HCT116 (cell line): ENCODE results near the gene PAX5. TPM values are rescaled to one million over a fixed set of nuclear protein-coding genes. Genes with fewer than 3 reads are reported as not detected.

Experiments used
- ATAC-seq: fragments of 200-7000 bp; cut with Tn5 transposase; 2 replicates; pipeline ENCODE4 v1.9.1; 2020; ENCODE audit warnings: mild to moderate bottlenecking, moderate library complexity
- BruUV-seq: library from RNA; stranded (reverse); fragments of 400-500 nt; replicated peaks from 2 replicates; lab custom pipeline; 2021; lab: Mats Ljungman, UMichigan
- CTCF ChIA-PET: fragments of 300-600 bp; sonication (Branson Sonifier 250); formaldehyde crosslinking; loops from one replicate; lab custom pipeline; 2021; ENCODE audit warnings: antibody characterized with exemption; lab: Charles Lee
- POLR2A ChIA-PET: fragments of 300-600, 350-600 bp; sonication (Branson Sonifier 250); formaldehyde crosslinking; loops from one replicate; lab custom pipeline; 2021; ENCODE audit warnings: antibody characterized with exemption; lab: Charles Lee
- RAD21 ChIA-PET, 2 experiments: fragments of 300-600 bp; sonication (Branson Sonifier 250); formaldehyde crosslinking; loops; one replicate each; lab custom pipeline; 2023; ENCODE audit warnings: low total read pairs in 2 of 2; ENCODE audit not compliant: uncharacterized antibody in 2 of 2, unreplicated experiment in 2 of 2, low non-redundant PET in 1 of 2; lab: Charles Lee
- DNase-seq: peaks from one replicate; pipeline ENCODE4 v3.0.0-alpha.2; 2010; ENCODE audit warnings: low read depth, low spot score
- H2AFZ ChIP-seq: fragments of 200-600 bp; shearing (Covaris generic), sonication (generic); 2 replicates; pipeline ENCODE4 v1.6.1; 2017; ENCODE audit warnings: low read depth, mixed run types, mixed read lengths, antibody characterized with exemption, low read length; ENCODE audit not compliant: poor library complexity, severe bottlenecking
- H3K27ac ChIP-seq: 2 replicates; pipeline ENCODE4 v1.5.1; 2012; ENCODE audit warnings: low read depth, low read length
- H3K27me3 ChIP-seq: fragments of 200-600 bp; sonication (generic); 2 replicates; pipeline ENCODE4 v1.6.1; 2016; ENCODE audit warnings: mixed run types, low read length, mixed read lengths; ENCODE audit not compliant: insufficient read depth
- H3K36me3 ChIP-seq, 2 experiments: fragments of 200-500 bp in 1 of 2; fragments of 200-600 bp in 1 of 2; sonication (Bioruptor generic) in 1 of 2; sonication (generic) in 1 of 2; 2 replicates each; pipeline versions ENCODE4 v1.5.1 to v1.6.1; 2014 to 2016; ENCODE audit warnings: low read length in 2 of 2, inconsistent platforms in 1 of 2, mixed read lengths in 1 of 2, mixed run types in 1 of 2; ENCODE audit not compliant: insufficient read depth in 2 of 2, control insufficient read depth in 1 of 2
- H3K4me1 ChIP-seq, 2 experiments: fragments of 200-600 bp in 1 of 2; sonication (generic) in 1 of 2; 2 replicates each; pipeline versions ENCODE4 v1.5.1 to v1.6.1; 2012 to 2017; ENCODE audit warnings: low read length in 2 of 2, inconsistent platforms in 1 of 2, mild to moderate bottlenecking in 1 of 2, mixed read lengths in 1 of 2, mixed run types in 1 of 2, moderate library complexity in 1 of 2; ENCODE audit not compliant: insufficient read depth in 2 of 2, control insufficient read depth in 1 of 2
- H3K4me2 ChIP-seq: fragments of 200-600 bp; sonication (generic); 2 replicates; pipeline ENCODE4 v1.6.1; 2017; ENCODE audit warnings: mixed run types, low read length, mixed read lengths
- H3K4me3 ChIP-seq, 2 experiments: fragments of 200-600 bp in 1 of 2; sonication (generic) in 1 of 2; replicated peaks in 1 of 2; 2 replicates each; pipeline ENCODE4 v1.5.1; 2011 to 2016; ENCODE audit warnings: low read length in 2 of 2, control low read depth in 1 of 2, low read depth in 1 of 2, mild to moderate bottlenecking in 1 of 2, mixed read lengths in 1 of 2, mixed run types in 1 of 2
- H3K79me2 ChIP-seq: fragments of 200-600 bp; sonication (generic); 2 replicates; pipeline ENCODE4 v1.6.1; 2017; ENCODE audit warnings: mild to moderate bottlenecking, mixed run types, low read length, moderate library complexity, mixed read lengths; ENCODE audit not compliant: insufficient read depth
- H3K9ac ChIP-seq: fragments of 200-600 bp; sonication (generic); 2 replicates; pipeline ENCODE4 v1.6.1; 2016; ENCODE audit warnings: low read length, mixed read lengths
- H3K9me2 ChIP-seq: fragments of 200-600 bp; sonication (generic), shearing (Covaris generic); 2 replicates; pipeline ENCODE4 v1.6.1; 2017; ENCODE audit warnings: mixed run types, mild to moderate bottlenecking, moderate library complexity; ENCODE audit not compliant: insufficient read depth
- H3K9me3 ChIP-seq, 2 experiments: fragments of 200-500 bp in 1 of 2; fragments of 200-600 bp in 1 of 2; sonication (Bioruptor generic) in 1 of 2; sonication (generic) in 1 of 2; 2 replicates each; pipeline ENCODE4 v1.6.1; 2014 to 2017; ENCODE audit warnings: low read length in 2 of 2, mixed read lengths in 2 of 2, inconsistent platforms in 1 of 2, low read depth in 1 of 2, mild to moderate bottlenecking in 1 of 2, mixed run types in 1 of 2, moderate library complexity in 1 of 2; ENCODE audit not compliant: control insufficient read depth in 1 of 2, insufficient read depth in 1 of 2
- H4K20me1 ChIP-seq: fragments of 200-600 bp; sonication (generic), shearing (Covaris generic); 2 replicates; pipeline ENCODE4 v1.6.1; 2017; ENCODE audit warnings: mixed run types, mild to moderate bottlenecking, moderate library complexity; ENCODE audit not compliant: insufficient read depth
- CTCF ChIP-seq, 3 experiments: fragments of 200-600 bp in 1 of 3; sonication (generic) in 1 of 3; IDR thresholded peaks in 2 of 3; conservative IDR thresholded peaks in 1 of 3; 2 replicates each; pipeline ENCODE4 v1.5.1; 2012 to 2017; ENCODE audit warnings: low read depth in 2 of 3, low read length in 2 of 3, antibody characterized with exemption in 1 of 3, borderline replicate concordance in 1 of 3, control low read depth in 1 of 3, mild to moderate bottlenecking in 1 of 3, mixed read lengths in 1 of 3, mixed run types in 1 of 3, moderate library complexity in 1 of 3; ENCODE audit not compliant: insufficient read depth in 1 of 3
- REST ChIP-seq: IDR thresholded peaks from 2 replicates; pipeline ENCODE4 v1.6.1; 2012; ENCODE audit warnings: low read depth
- intact Hi-C: fragments of 100-400 bp; cut with micrococcal nuclease; formaldehyde crosslinking; loops from 2 replicates; pipeline ENCODE4 v1.10.0; 2022
- total RNA-seq: library from RNA; stranded (reverse); gene quantifications from one replicate; pipeline ENCODE4 v1.2.1, GENCODE V29; 2021; ENCODE audit not compliant: unreplicated experiment

The PAX5 gene
- total RNA-seq, 1 experiment from 2014 or later, result 0.17 TPM

GRCh38 chr9:36891341-36891811 is 142.7 kb downstream of the PAX5 start:
- no peak overlapping the region for H3K4me3 ChIP-seq
- no peaks in the 10 kb centered on the region for H3K9me2 ChIP-seq
- no peaks in the 10 kb centered on the region for H4K20me1 ChIP-seq
- H3K4me1 ChIP-seq, result no peaks in the 10 kb centered on the region
- CTCF ChIA-PET, result interaction anchor here (2.4 kb wide), 1 partner anchor 18 kb away, joined by 9 read pairs; no protein-coding TSS in a partner anchor
- H3K36me3 ChIP-seq, result no peaks in the 10 kb centered on the region
- no peak overlapping the region for H3K4me2 ChIP-seq
- no peak overlapping the region for H3K9ac ChIP-seq
- H3K27me3 ChIP-seq, result peaks cover 69% of the 10 kb centered on the region
- POLR2A ChIA-PET, result no interaction called here
- ATAC-seq (no peak), DNase-seq (no peak)
- no peaks in the 10 kb centered on the region for H3K79me2 ChIP-seq
- no peak overlapping the region for H2AFZ ChIP-seq
- H3K9me3 ChIP-seq, result no peaks in the 10 kb centered on the region
- RAD21 ChIA-PET, result no interaction called here
- BruUV-seq, result no TSS peak
- no peak overlapping the region for H3K27ac ChIP-seq
- TF ChIP-seq CTCF (IDR thresholded peaks at IDR 0.05 in 2 of 3, conservative IDR thresholded peaks at IDR 0.05 in 1 of 3; ENCODE audit: borderline replicate concordance in 1 of 3, insufficient read depth in 1 of 3, low read depth in 2 of 3, low read length in 2 of 3) (no peak), REST (no peak)
- intact Hi-C loops, result no loop called here
